ENCODE data around the gene BET1L. TPM values are rescaled to one million over a fixed set of nuclear protein-coding genes. Genes with fewer than 3 reads are reported as not detected.

Gene BET1L
- polyA plus RNA-seq, 2 donors = 12.5 to 18.0 TPM

DNA sequence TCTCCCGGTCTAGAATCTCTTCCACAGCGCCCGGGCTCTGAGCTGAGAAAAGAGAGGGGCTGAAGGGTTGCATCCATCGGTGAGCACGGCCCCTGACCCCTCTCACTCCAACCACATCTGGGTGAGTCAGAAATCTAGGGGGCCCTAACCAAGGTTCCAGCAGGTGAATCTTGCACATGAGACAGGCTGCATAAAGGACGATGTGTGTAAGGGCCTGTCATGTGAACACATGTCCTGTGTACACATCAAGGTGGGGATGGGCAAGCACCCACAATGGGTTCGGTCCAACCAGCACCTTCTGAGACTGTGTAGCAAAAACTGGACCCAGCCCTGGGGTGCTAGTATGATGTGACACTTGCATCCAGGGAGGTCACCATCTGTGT lies 1.2 kb downstream of the BET1L start:
- peaks cover 12 to 23% of the 10 kb centered on the region in 2 donors for H3K4me1 ChIP-seq (ENCODE audit: control insufficient read depth in 2 of 2, insufficient read depth in 2 of 2, low read length in 1 of 2)
- no peaks in the 10 kb centered on the region for H3K27me3 ChIP-seq (ENCODE audit: control insufficient read depth in 1 of 2, insufficient read depth in 2 of 2, low read length in 2 of 2)
- H3K4me3 ChIP-seq (ENCODE audit: low read depth in 1 of 2, low read length in 2 of 2) = peak overlapping the region; percentile 78 to 92
- H3K9me3 ChIP-seq (ENCODE audit: control insufficient read depth in 2 of 2, insufficient read depth in 1 of 2, low read depth in 1 of 2, low read length in 1 of 2) = no peaks in the 10 kb centered on the region
- WGBS, 2 donors = 71 to 74% methylated on average over 7 of the region's 7 CpGs
- no peak overlapping the region for H3K27ac ChIP-seq (ENCODE audit: low read depth in 2 of 2, low read length in 1 of 2)
- peaks cover 6 to 36% of the 10 kb centered on the region in 2 donors for H3K36me3 ChIP-seq (ENCODE audit: control insufficient read depth in 2 of 2, insufficient read depth in 2 of 2, low read length in 1 of 2)

- H3K27ac ChIP-seq (ENCODE audit: low read depth in 2 of 2, low read length in 1 of 2) = no peak overlapping the region
- peaks cover 6 to 31% of the 10 kb centered on the region in 2 donors for H3K36me3 ChIP-seq (ENCODE audit: control insufficient read depth in 2 of 2, insufficient read depth in 2 of 2, low read length in 1 of 2)
- no peaks in the 10 kb centered on the region for H3K27me3 ChIP-seq (ENCODE audit: control insufficient read depth in 1 of 2, insufficient read depth in 2 of 2, low read length in 2 of 2)
- no peak overlapping the region for H3K4me3 ChIP-seq (ENCODE audit: low read depth in 1 of 2, low read length in 2 of 2)
- H3K4me1 ChIP-seq (ENCODE audit: control insufficient read depth in 2 of 2, insufficient read depth in 2 of 2, low read length in 1 of 2) = peaks cover 12 to 23% of the 10 kb centered on the region in 2 donors
- WGBS, 2 donors = 90 to 91% methylated on average over 16 of the region's 16 CpGs
- H3K9me3 ChIP-seq (ENCODE audit: control insufficient read depth in 2 of 2, insufficient read depth in 1 of 2, low read depth in 1 of 2, low read length in 1 of 2) = no peaks in the 10 kb centered on the region
Measured at GRCh38 chr11:205221-206001, 1.8 kb downstream of the BET1L start.

- no peak overlapping the region for H3K27ac ChIP-seq (ENCODE audit: low read depth in 2 of 2, low read length in 1 of 2)
- no peak overlapping the region for H3K4me3 ChIP-seq (ENCODE audit: low read depth in 1 of 2, low read length in 2 of 2)
Measured at GRCh38 chr11:204587-205109, 2.6 kb downstream of the BET1L start.

GRCh38 chr11:203945-204586 lies 3.1 kb downstream of the BET1L start:
- H3K27me3 ChIP-seq (ENCODE audit: control insufficient read depth in 1 of 2, insufficient read depth in 2 of 2, low read length in 2 of 2) = no peaks in the 10 kb centered on the region
- no peak overlapping the region for H3K4me3 ChIP-seq (ENCODE audit: low read depth in 1 of 2, low read length in 2 of 2)
- peaks cover 5 to 13% of the 10 kb centered on the region in 2 donors for H3K4me1 ChIP-seq (ENCODE audit: control insufficient read depth in 2 of 2, insufficient read depth in 2 of 2, low read length in 1 of 2)
- H3K36me3 ChIP-seq (ENCODE audit: control insufficient read depth in 2 of 2, insufficient read depth in 2 of 2, low read length in 1 of 2) = peaks cover 6 to 25% of the 10 kb centered on the region in 2 donors
- 84 to 90% methylated on average over 4 of the region's 4 CpGs for WGBS, 2 donors
- H3K9me3 ChIP-seq (ENCODE audit: control insufficient read depth in 2 of 2, insufficient read depth in 1 of 2, low read depth in 1 of 2, low read length in 1 of 2) = no peaks in the 10 kb centered on the region
- H3K27ac ChIP-seq (ENCODE audit: low read depth in 2 of 2, low read length in 1 of 2) = no peak overlapping the region

More at GRCh38 chr11:204587-205109, 2.6 kb downstream of the BET1L start:
- Histone ChIP-seq H3K36me3 (ENCODE audit: control insufficient read depth in 2 of 2, insufficient read depth in 2 of 2, low read length in 1 of 2) (peaks cover 6 to 26% of the 10 kb centered on the region in 2 donors), H3K9me3 (ENCODE audit: control insufficient read depth in 2 of 2, insufficient read depth in 1 of 2, low read depth in 1 of 2, low read length in 1 of 2) (no peaks in the 10 kb centered on the region), H3K4me1 (ENCODE audit: control insufficient read depth in 2 of 2, insufficient read depth in 2 of 2, low read length in 1 of 2) (peaks cover 11 to 18% of the 10 kb centered on the region in 2 donors), H3K27me3 (ENCODE audit: control insufficient read depth in 1 of 2, insufficient read depth in 2 of 2, low read length in 2 of 2) (no peaks in the 10 kb centered on the region)
- 84 to 86% methylated on average over 12 of the region's 12 CpGs for WGBS, 2 donors

GRCh38 chr11:203056-203944 lies 3.9 kb downstream of the BET1L start:
- Histone ChIP-seq H3K9me3 (ENCODE audit: control insufficient read depth in 2 of 2, insufficient read depth in 1 of 2, low read depth in 1 of 2, low read length in 1 of 2) (no peaks in the 10 kb centered on the region), H3K27me3 (ENCODE audit: control insufficient read depth in 1 of 2, insufficient read depth in 2 of 2, low read length in 2 of 2) (no peaks in the 10 kb centered on the region), H3K27ac (ENCODE audit: low read depth in 2 of 2, low read length in 1 of 2) (no peak overlapping the region), H3K4me1 (ENCODE audit: control insufficient read depth in 2 of 2, insufficient read depth in 2 of 2, low read length in 1 of 2) (peaks cover 4 to 13% of the 10 kb centered on the region in 2 donors), H3K4me3 (ENCODE audit: low read depth in 1 of 2, low read length in 2 of 2) (no peak overlapping the region), H3K36me3 (ENCODE audit: control insufficient read depth in 2 of 2, insufficient read depth in 2 of 2, low read length in 1 of 2) (peaks cover 6 to 25% of the 10 kb centered on the region in 2 donors)
- WGBS, 2 donors = 85 to 90% methylated on average over 7 of the region's 7 CpGs

GRCh38 chr11:202490-202889 lies 4.7 kb downstream of the BET1L start:
- Histone ChIP-seq H3K36me3 (ENCODE audit: control insufficient read depth in 2 of 2, insufficient read depth in 2 of 2, low read length in 1 of 2) (peaks cover 6 to 25% of the 10 kb centered on the region in 2 donors), H3K4me3 (ENCODE audit: low read depth in 1 of 2, low read length in 2 of 2) (no peak overlapping the region), H3K4me1 (ENCODE audit: control insufficient read depth in 2 of 2, insufficient read depth in 2 of 2, low read length in 1 of 2) (peaks cover 4 to 13% of the 10 kb centered on the region in 2 donors), H3K9me3 (ENCODE audit: control insufficient read depth in 2 of 2, insufficient read depth in 1 of 2, low read depth in 1 of 2, low read length in 1 of 2) (no peaks in the 10 kb centered on the region), H3K27me3 (ENCODE audit: control insufficient read depth in 1 of 2, insufficient read depth in 2 of 2, low read length in 2 of 2) (no peaks in the 10 kb centered on the region), H3K27ac (ENCODE audit: low read depth in 2 of 2, low read length in 1 of 2) (no peak overlapping the region)
- 78 to 79% methylated on average over 8 of the region's 8 CpGs for WGBS, 2 donors

DNA sequence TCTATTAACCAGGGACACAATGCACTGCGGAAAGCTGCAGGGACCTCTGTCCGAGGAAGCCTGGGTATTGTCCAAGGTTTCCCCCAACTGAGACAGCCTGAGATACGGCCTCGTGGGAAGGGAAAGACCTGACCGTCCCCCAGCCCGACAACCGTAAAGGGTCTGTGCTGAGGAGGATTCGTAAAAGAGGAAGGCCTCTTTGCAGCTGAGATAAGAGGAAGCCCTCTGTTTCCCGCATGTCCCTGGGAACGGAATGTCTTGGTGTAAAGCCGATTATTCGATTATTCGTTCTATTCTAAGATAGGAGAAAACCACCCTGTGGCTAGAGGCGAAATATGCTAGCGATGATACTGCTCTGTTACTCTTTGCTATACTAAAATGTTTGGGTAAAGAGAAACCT lies 5.2 kb downstream of the BET1L start:
- no peak overlapping the region for H3K27ac ChIP-seq (ENCODE audit: low read depth in 2 of 2, low read length in 1 of 2)

GRCh38 chr11:200224-201003 lies 6.8 kb downstream of the BET1L start:
- peaks cover 4% of the 10 kb centered on the region in 2 donors for H3K4me1 ChIP-seq (ENCODE audit: control insufficient read depth in 2 of 2, insufficient read depth in 2 of 2, low read length in 1 of 2)
- 88 to 91% methylated on average over 13 of the region's 13 CpGs for WGBS, 2 donors
- no peak overlapping the region for H3K4me3 ChIP-seq (ENCODE audit: low read depth in 1 of 2, low read length in 2 of 2)
- peaks cover 6 to 25% of the 10 kb centered on the region in 2 donors for H3K36me3 ChIP-seq (ENCODE audit: control insufficient read depth in 2 of 2, insufficient read depth in 2 of 2, low read length in 1 of 2)
- no peaks in the 10 kb centered on the region for H3K27me3 ChIP-seq (ENCODE audit: control insufficient read depth in 1 of 2, insufficient read depth in 2 of 2, low read length in 2 of 2)
- H3K27ac ChIP-seq (ENCODE audit: low read depth in 2 of 2, low read length in 1 of 2) = no peak overlapping the region
- H3K9me3 ChIP-seq (ENCODE audit: control insufficient read depth in 2 of 2, insufficient read depth in 1 of 2, low read depth in 1 of 2, low read length in 1 of 2) = no peaks in the 10 kb centered on the region

More for the DNA sequence above, 5.2 kb downstream of the BET1L start:
- Histone ChIP-seq H3K4me1 (ENCODE audit: control insufficient read depth in 2 of 2, insufficient read depth in 2 of 2, low read length in 1 of 2) (peaks cover 4 to 13% of the 10 kb centered on the region in 2 donors), H3K4me3 (ENCODE audit: low read depth in 1 of 2, low read length in 2 of 2) (no peak overlapping the region), H3K27me3 (ENCODE audit: control insufficient read depth in 1 of 2, insufficient read depth in 2 of 2, low read length in 2 of 2) (no peaks in the 10 kb centered on the region), H3K9me3 (ENCODE audit: control insufficient read depth in 2 of 2, insufficient read depth in 1 of 2, low read depth in 1 of 2, low read length in 1 of 2) (no peaks in the 10 kb centered on the region), H3K36me3 (ENCODE audit: control insufficient read depth in 2 of 2, insufficient read depth in 2 of 2, low read length in 1 of 2) (peaks cover 6 to 25% of the 10 kb centered on the region in 2 donors)
- 71 to 73% methylated on average over 15 of the region's 15 CpGs for WGBS, 2 donors

Measured in esophagus (tissue), 2 donors.